ENCODE results near the gene ADAMTS2.
"Not testable (repeated sequence)": the region's sequence is repeated elsewhere in the genome, so short reads cannot be mapped to it uniquely, and the experiment has no call there.

ADAMTS2 gene

DNA sequence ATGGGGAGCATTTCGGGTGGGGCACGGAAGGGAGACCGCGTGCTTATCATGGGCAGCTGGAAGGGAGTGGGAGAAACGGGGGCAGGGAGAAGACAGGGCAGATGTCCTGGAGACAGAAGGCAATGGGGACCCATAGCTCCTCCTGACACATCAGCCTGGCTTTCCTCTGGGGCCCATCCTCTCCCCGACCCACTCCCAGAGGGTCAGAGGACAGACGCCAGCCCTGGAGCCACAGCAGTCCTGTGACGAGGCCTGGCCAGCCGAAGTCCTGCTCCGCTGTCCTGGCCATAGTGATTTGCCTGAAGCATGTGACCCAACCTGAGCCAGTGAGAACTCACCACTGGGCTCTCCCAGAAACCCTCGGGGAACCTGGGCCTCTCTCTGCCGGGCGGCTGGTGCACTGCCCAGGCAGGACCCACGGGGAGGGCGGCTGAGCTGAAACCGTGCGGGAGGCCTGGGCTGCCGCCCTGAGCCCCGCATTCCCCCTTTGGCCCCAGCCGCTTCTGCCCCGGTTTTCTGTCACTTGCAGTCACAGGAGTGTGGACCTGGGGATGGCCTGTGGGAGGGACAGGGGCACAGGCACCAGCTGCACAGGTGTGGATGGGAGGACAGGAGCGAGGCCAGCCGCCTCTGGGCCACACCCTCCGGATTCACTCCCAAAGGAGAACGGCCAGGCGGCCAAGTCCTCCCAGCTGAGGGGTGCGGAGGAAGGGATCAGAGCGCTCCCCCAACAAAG is 19.8 kb downstream of the ADAMTS2 start:
- DNase-seq (ENCODE audit: low read depth in 2 of 2) = no peak

DNA sequence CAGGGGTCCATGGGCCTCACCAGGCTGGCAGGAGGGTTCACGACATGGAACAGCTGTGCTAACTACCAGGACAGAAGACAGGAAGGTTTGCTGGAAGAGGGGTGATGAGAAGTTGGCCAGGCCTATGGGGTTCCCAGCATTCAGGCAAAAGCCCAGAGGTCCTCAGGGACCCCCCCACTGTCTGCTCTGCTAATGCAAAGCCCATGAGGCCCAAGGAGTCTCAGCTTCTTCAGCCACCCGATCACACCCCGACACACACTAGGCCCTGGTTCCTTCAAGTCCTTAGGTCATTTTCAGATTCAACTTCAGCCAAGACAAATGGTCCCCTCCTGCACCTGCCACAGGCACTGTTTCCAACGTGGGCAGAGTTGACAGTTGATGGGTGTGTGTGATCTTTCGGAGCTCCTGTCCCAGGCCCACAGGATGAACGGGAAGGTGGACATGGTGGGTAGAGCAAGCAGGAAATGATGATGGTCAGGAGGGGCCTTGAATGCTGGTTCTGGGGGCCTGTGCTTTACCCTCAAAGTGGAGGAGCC is 20.4 kb downstream of the ADAMTS2 start:
- no peak for DNase-seq (ENCODE audit: low read depth in 2 of 2)

DNA sequence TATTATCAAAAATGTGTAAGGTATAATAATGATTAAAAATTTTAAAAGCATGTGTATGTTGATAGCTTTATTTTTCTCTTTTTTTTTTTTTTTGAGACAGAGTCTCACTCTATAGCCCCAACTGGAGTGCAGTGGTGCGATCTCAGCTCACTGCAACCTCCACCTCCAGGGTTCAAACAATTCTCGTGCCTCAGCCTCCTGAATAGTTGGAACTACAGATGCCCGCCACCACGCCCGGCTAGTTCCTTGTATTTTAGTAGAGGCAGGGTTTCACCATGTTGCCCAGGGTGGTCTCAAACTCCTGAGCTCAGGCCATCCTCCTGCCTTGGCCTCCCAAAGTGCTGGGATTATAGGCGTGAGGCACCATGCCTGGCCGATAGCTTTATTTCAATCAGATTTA is 20.9 kb downstream of the ADAMTS2 start:
- not testable (repeated sequence) for DNase-seq (ENCODE audit: low read depth in 2 of 2)

DNA sequence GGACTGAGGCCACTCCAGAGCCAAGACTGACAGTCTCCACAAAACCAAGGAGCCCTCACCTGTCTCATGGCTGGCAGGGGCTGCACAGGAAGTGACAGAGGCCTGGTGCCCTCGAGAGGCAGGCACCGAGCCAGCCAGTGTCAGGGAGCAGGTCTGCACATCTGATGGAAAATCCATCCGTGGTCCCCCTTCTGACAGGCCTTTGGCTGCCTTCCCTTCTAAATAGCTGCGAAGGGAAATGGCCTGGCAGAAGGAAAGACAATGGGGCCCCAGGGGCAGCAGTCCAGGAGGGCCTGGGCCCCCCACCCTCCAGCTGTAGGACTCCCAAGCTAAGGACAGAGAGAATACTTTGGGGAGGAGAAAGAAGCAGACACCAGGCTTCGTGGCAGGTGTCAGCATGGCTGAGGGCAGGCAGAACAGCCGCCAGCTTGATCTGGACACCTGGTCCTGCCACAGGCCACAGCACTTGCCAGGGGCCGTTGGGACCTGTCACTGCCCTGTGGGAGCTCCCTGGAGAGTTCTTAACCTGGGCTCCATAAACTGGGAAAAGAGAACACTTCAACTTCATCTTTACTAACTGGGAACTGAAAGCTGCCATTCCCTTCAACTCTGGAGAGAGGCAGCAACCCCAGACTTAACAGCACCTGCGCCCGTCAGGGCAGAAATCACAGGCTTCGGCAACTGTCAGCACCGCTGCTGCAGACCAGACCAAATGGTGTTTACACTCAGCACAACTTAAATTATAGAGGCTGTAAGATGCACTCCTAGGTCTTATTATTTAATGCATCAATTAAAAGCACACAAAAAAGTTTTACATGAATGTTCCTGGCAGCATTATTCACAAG is 22.0 kb downstream of the ADAMTS2 start:
- no peak for DNase-seq (ENCODE audit: low read depth in 2 of 2)

- DNase-seq (ENCODE audit: low read depth in 2 of 2) = no peak
Measured at GRCh38 chr5:179322071-179323025, 22.9 kb downstream of the ADAMTS2 start.

DNA sequence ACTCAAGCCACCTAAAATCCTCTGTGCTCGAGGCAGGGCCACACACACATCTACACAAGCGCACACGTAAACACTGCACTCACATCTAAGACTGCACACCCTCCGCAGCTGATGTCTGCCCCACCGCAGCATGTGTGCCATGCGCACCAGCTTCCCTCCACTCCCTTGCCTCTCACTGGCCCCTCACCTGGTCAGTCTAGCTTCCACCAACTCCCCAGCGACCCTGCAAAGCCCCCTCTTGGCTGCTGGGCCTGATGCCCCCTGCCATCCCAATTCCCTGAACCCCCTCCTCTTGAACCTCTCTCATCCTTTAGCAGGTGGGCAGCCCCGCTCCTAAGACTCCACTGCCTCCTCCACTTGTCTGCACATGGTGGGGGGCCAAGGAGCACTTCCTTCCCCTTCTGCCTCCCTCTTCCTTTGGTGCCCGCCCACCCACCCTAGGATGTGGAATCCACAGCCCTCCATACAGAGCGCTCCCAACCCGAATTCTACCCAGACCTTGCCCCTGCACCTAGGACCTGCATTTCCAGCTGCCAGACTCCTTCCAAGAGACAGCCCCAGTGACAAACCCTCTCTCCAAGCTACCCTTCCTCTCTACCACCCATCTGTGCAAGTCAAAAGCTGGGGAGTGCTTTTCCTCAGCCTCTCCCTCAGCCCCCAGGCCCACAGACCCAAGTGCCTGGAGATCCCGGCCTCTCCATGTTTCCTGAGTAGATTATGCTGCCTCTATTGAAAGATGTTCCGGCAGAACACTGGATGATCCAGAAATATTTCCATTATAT is 23.9 kb downstream of the ADAMTS2 start:
- no peak for DNase-seq (ENCODE audit: low read depth in 2 of 2)

DNA sequence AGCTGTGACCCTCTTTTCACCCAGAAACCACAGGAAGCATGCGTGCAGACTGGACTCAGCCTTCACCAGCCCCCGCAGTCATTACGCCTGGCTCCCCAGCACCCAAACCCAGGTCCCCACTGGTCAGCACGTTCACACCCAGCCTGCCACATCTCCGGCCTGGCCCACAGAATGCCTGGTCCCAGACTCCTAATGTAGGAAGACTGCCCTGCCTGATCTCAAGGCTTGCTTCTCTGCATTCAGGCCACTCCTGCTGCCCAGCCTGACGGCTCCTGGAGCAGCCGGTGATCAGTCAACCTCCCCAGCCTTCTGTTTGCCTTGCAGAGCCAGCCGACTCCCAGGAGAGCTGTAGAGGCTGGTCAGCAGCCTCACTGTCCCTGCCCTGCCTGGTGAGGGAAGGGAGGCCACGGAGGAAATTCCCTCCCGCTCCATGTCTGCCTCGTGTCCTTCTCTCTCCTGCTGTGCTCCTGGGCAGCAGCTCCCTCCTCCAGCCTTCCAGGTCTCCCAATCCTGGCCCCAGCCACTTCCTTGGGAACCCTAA is 25.4 kb downstream of the ADAMTS2 start:
- DNase-seq (ENCODE audit: low read depth in 2 of 2) = no peak

DNA sequence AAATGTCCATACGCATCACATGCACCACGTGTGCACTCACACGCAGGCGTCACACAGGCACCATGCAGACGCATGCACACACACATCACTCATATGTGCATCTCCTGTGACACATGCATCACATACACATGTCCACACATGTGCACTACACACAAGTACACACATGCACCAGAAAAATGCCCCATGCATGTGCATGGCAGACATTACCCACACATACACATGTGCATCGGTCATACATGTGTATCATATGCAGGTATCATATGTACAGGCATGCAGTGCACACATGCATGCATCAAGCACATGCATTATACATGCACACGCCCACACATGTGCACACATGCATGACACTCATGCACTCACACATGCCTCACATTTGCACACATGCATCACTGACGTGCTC is 26.1 kb downstream of the ADAMTS2 start:
- DNase-seq (ENCODE audit: low read depth in 2 of 2) = no peak

- DNase-seq (ENCODE audit: low read depth in 2 of 2) = no peak
Measured at GRCh38 chr5:179318221-179318955, 26.9 kb downstream of the ADAMTS2 start.

DNA sequence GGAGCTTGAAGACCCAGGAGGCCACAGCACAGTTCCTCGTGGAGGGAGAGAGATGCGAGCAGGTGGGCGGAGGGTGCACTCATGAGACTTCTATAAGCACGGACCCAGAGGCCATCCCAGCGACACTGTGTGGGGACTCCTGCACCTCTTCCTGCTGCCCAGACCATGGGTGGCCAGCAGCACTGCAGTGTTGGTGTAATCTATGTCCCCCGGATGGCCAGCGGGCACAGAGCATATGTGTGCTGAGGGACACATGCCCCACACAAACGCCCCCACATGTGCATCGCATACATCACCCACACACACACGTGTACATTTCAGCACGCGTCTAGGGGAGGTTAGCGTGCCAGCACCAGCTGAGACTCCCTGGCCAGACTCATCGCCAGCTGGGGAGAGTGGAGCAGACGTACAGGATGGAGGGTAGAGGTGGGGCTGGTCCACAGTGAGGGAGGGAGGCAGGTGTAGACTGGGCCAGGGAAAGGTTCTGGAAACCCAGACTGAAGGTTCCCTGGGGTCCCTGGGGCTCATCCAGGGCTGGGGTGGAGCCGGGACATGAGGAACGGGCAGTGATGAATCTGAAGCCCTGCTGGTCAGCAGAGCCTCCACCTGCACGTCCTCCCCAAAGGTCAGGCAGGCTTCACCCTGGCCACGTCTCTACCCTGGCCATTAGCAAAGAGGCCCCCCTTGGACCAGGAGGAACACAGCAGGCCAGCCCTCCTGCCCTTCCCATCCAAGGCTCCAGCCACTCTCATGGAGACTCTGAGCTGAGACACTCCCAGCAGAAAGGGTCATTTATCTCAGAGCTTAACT is 27.6 kb downstream of the ADAMTS2 start:
- no peak for DNase-seq (ENCODE audit: low read depth in 2 of 2)

GRCh38 chr5:179316982-179317381 is 28.3 kb downstream of the ADAMTS2 start:
- no peak for DNase-seq (ENCODE audit: low read depth in 2 of 2)

GRCh38 chr5:179316111-179316551 is 29.1 kb downstream of the ADAMTS2 start:
- DNase-seq (ENCODE audit: low read depth in 2 of 2) = no peak

GRCh38 chr5:179315356-179315890 is 29.8 kb downstream of the ADAMTS2 start:
- DNase-seq (ENCODE audit: low read depth in 2 of 2) = no peak

DNA sequence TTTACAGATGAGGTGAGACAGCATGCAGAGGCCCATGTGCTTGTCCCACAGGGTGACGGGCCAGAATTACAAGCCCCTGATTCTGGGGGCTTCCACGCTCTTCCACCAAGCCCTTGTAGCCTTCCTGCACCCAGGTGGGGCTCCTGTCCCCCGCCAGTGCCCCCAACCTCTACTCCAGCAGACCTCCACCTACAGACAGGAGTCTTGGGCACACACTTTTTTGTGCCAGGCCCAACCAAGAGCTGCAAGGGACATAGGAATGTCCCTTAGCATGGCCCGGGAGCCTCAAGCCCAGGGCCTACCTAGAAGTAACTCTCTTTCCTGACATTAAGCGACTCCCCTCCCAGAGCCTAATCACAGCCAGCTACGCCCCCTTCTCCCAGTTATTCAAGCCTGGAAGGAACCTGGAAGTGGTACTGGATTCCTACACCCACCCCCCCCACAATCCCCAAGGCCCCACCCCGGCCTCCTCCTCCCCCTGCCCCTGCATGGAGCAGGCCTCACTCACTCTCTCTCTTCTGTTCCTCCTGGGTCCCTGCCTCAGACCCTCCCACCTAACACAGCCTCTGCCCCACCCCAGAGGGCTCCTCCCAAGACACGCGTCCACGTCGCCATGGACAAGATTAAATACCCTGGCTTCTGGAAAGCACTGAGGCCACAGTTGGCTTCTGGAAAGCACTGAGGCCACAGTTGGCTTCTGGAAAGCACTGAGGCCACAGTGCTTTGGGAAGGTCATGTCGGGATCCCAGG is 30.5 kb downstream of the ADAMTS2 start:
- DNase-seq (ENCODE audit: low read depth in 2 of 2) = no peak

DNA sequence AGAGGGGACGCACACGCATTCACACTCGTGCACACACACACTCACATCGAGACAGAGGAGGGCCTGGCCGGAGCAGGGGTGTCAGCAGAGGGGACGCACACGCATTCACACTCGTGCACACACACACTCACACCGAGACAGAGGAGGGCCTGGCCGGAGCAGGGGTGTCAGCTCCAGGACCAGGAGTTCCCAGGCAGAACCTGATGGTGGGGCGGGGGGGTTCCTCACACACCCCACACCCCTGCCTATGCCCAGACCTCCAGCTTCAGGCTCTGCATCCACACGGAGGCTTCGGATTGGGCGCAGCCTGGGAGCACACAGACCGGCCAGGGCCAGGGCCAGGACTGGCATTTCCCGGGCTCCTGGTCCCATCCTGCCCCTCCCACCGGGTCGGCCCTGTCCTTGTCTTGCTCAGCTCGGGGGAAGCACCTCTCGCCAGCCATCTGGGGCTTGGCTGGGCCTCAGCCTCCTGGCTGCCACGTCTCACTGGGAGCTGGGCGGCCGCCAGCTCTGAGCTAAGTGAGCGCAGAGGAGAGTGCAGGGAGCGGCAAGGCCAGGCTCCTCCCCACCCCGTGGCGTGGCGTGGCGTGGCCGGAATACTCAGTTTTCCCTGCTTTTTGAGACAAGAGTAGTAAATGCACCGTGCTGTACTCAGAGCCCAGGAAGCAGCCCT is 31.3 kb downstream of the ADAMTS2 start:
- no peak for DNase-seq (ENCODE audit: low read depth in 2 of 2)

DNA sequence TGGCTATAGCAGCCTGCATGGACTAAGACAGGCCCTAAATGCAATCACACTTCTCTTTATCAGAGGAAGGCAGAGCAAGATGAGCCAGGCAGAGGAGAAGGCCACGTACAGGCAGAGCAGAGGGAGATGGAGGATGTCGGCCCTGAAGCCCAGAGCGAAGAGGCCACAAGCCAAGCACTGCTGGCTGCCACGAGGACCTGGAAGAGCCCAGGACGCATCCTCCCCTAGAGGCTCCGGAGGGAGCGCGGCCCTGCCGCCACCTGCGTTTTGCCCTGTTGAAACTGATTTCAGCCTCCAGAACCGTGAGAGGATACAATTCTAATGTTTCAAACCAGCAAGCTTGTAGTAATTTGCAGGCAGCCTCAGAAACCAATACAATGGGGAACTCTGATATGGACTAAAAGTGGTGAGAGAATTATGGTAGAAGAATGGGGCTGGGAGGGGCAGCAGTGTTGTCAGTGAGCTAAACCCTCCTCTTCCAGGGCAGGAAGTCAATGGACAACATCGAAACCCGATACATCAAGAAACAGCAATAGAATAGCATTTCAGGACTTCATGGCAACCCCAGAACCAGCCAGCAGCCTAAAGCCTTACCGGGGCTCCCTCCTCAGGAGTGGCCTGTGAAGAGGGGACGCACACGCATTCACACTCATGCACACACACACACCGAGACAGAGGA is 32.6 kb downstream of the ADAMTS2 start:
- no peak for DNase-seq (ENCODE audit: low read depth in 2 of 2)

DNA sequence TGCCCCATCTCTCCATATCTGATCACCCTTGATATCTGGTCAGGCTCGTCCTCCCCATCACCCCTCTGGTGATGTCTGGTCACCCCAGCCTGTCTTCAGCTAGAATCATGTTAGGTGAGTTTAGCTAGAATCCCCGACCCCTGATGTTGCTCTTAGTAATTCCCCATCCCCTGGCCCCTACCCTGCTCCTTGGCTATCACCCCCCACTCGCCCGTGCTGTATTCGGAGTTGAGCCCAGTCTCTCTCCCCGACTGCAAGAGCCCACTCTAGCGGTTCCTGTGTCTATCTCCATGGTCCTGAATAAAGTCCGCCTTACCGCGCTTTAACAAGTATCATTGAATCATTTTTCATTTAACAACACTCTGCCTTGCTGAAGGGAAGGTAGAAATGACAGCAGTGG is 33.7 kb downstream of the ADAMTS2 start:
- no peak for DNase-seq (ENCODE audit: low read depth in 2 of 2)
